Neural progenitor cell (in vitro differentiated cells): ENCODE measurements around the gene BCAN. TPM values are rescaled to one million over a fixed set of nuclear protein-coding genes. Genes with fewer than 3 reads are reported as not detected.

Experiments used
- DNase-seq: peaks from one replicate; pipeline ENCODE4 v3.0.0-alpha.2; 2016; ENCODE audit warnings: low spot score
- H2AFZ ChIP-seq: fragments of 200-600 bp; sonication (generic); replicated peaks from 2 replicates; pipeline ENCODE4 v1.6.1; 2016; ENCODE audit warnings: antibody characterized with exemption
- H3F3A ChIP-seq: fragments of 200-600 bp; sonication (generic); 2 replicates; pipeline ENCODE4 v1.6.1; 2016; ENCODE audit warnings: antibody characterized with exemption, low read depth
- H3K27ac ChIP-seq: fragments of 200-600 bp; sonication (generic); 2 replicates; pipeline ENCODE4 v1.5.1; 2016; ENCODE audit warnings: mild to moderate bottlenecking
- H3K27me3 ChIP-seq: fragments of 200-600 bp; sonication (generic); 2 replicates; pipeline ENCODE4 v1.6.1; 2016; ENCODE audit warnings: mild to moderate bottlenecking, moderate library complexity
- H3K36me3 ChIP-seq: fragments of 200-600 bp; sonication (generic); 2 replicates; pipeline ENCODE4 v1.5.1; 2016
- H3K4me1 ChIP-seq: fragments of 200-600 bp; sonication (generic); 2 replicates; pipeline ENCODE4 v1.6.1; 2016; ENCODE audit warnings: mixed run types
- H3K4me2 ChIP-seq: fragments of 200-600 bp; sonication (generic); 2 replicates; pipeline ENCODE4 v1.6.1; 2016
- H3K4me3 ChIP-seq: fragments of 200-600 bp; sonication (generic); 2 replicates; pipeline ENCODE4 v1.5.1; 2016
- H3K79me2 ChIP-seq: fragments of 200-600 bp; sonication (generic); 2 replicates; pipeline ENCODE4 v1.6.1; 2016; ENCODE audit warnings: low read depth
- H3K9ac ChIP-seq: fragments of 200-600 bp; sonication (generic); 2 replicates; pipeline ENCODE4 v1.6.1; 2016
- H3K9me3 ChIP-seq: fragments of 200-600 bp; sonication (generic); 2 replicates; pipeline ENCODE4 v1.5.1; 2016; ENCODE audit warnings: low read depth
- H4K20me1 ChIP-seq: fragments of 200-600 bp; sonication (generic); 2 replicates; pipeline ENCODE4 v1.6.1; 2016; ENCODE audit warnings: low read depth
- H3K27ac Mint-ChIP-seq: 3 replicates; pipeline ENCODE4 v1.8.0; 2021; ENCODE audit warnings: mixed read lengths
- H3K27me3 Mint-ChIP-seq: 2 replicates; pipeline ENCODE4 v1.8.0; 2022; ENCODE audit warnings: low read depth, mild to moderate bottlenecking, inconsistent platforms, moderate library complexity, mixed read lengths; ENCODE audit not compliant: insufficient read depth
- H3K36me3 Mint-ChIP-seq: 3 replicates; pipeline ENCODE4 v1.8.0; 2021; ENCODE audit warnings: mixed read lengths
- H3K4me1 Mint-ChIP-seq: 3 replicates; pipeline ENCODE4 v1.8.0; 2021; ENCODE audit warnings: mixed read lengths
- H3K4me3 Mint-ChIP-seq: 3 replicates; pipeline ENCODE4 v1.8.0; 2021; ENCODE audit warnings: mild to moderate bottlenecking, moderate library complexity, mixed read lengths
- H3K9me3 Mint-ChIP-seq: 3 replicates; pipeline ENCODE4 v1.8.0; 2020; ENCODE audit warnings: mixed read lengths
- EZH2 ChIP-seq: fragments of 200-600 bp; sonication (generic); IDR thresholded peaks from 2 replicates; pipeline ENCODE4 v1.6.1; 2017; ENCODE audit warnings: antibody characterized with exemption, mild to moderate bottlenecking, moderate library complexity
- EZH2phosphoT487 ChIP-seq: fragments of 200-600 bp; sonication (generic); IDR thresholded peaks from 2 replicates; pipeline ENCODE4 v1.6.1; 2017; ENCODE audit warnings: antibody characterized with exemption
- total RNA-seq: library from RNA; depleted of rRNA; stranded (reverse); fragments of >200 nt; gene quantifications from 2 replicates; pipeline ENCODE4 v1.2.3, GENCODE V29; 2015; ENCODE audit warnings: low replicate concordance
- TF ChIP-seq, protein P1 (sequence below): fragments of 200-600 bp; sonication (generic); IDR thresholded peaks from 2 replicates; pipeline ENCODE4 v1.5.1; 2017; ENCODE audit warnings: antibody characterized with exemption, mild to moderate bottlenecking

Gene BCAN
- total RNA-seq, 1 donor from 2014 or later = not detected

GRCh38 chr1:156593661-156593989 is 48.3 kb upstream of the BCAN start:
- peaks cover 5% of the 10 kb centered on the region for H3K27me3 Mint-ChIP-seq
- Histone ChIP-seq H3K4me3 (no peak overlapping the region), H4K20me1 (no peaks in the 10 kb centered on the region), H3K27me3 (no peaks in the 10 kb centered on the region), H3F3A (peaks cover 39% of the 10 kb centered on the region), H3K36me3 (no peaks in the 10 kb centered on the region), H3K9me3 (no peaks in the 10 kb centered on the region), H3K4me2 (no peak overlapping the region), H3K4me1 (peaks cover 5% of the 10 kb centered on the region), H3K9ac (no peak overlapping the region), H3K27ac (no peak overlapping the region), H3K79me2 (peaks cover 5% of the 10 kb centered on the region), H2AFZ (no peak overlapping the region)
- TF ChIP-seq EZH2phosphoT487 = no peak
- TF ChIP-seq, protein P1, sequence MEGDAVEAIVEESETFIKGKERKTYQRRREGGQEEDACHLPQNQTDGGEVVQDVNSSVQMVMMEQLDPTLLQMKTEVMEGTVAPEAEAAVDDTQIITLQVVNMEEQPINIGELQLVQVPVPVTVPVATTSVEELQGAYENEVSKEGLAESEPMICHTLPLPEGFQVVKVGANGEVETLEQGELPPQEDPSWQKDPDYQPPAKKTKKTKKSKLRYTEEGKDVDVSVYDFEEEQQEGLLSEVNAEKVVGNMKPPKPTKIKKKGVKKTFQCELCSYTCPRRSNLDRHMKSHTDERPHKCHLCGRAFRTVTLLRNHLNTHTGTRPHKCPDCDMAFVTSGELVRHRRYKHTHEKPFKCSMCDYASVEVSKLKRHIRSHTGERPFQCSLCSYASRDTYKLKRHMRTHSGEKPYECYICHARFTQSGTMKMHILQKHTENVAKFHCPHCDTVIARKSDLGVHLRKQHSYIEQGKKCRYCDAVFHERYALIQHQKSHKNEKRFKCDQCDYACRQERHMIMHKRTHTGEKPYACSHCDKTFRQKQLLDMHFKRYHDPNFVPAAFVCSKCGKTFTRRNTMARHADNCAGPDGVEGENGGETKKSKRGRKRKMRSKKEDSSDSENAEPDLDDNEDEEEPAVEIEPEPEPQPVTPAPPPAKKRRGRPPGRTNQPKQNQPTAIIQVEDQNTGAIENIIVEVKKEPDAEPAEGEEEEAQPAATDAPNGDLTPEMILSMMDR = no peak
- no peak overlapping the region for H3K4me3 Mint-ChIP-seq
- H3K4me1 Mint-ChIP-seq = peaks cover 28% of the 10 kb centered on the region
- H3K9me3 Mint-ChIP-seq = no peaks in the 10 kb centered on the region
- DNase-seq = no peak
- H3K36me3 Mint-ChIP-seq = peaks cover 13% of the 10 kb centered on the region
- no peak overlapping the region for H3K27ac Mint-ChIP-seq

DNA sequence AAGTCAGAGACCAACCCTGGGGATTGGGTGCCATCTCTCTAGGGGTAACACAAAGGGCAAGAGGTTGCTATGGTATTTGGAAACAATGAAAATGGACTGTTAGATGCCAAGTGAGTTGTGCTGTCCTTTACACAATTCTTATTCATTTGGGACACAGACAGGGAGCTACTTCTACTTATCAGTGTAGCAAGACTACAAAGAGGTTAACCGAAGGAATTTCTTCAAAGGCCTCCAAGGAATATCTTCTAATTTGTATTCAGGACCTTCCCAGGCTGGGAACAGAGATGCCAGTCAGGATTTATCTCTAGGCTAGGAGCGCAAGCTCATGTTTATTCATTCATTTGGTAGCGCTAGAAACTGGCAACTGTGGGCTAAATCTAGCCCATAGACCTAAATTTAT is 47.7 kb upstream of the BCAN start:
- H3K4me1 Mint-ChIP-seq = peaks cover 28% of the 10 kb centered on the region
- Histone ChIP-seq H3K9ac (no peak overlapping the region), H2AFZ (no peak overlapping the region), H4K20me1 (no peaks in the 10 kb centered on the region), H3K4me3 (no peak overlapping the region), H3K36me3 (no peaks in the 10 kb centered on the region), H3K27me3 (no peaks in the 10 kb centered on the region), H3K79me2 (peaks cover 11% of the 10 kb centered on the region), H3K27ac (no peak overlapping the region), H3K4me2 (no peak overlapping the region), H3K4me1 (peaks cover 5% of the 10 kb centered on the region), H3K9me3 (no peaks in the 10 kb centered on the region), H3F3A (peaks cover 39% of the 10 kb centered on the region)
- H3K4me3 Mint-ChIP-seq = peak overlapping the region; percentile 11
- H3K9me3 Mint-ChIP-seq = no peaks in the 10 kb centered on the region
- TF ChIP-seq EZH2 = no peak
- TF ChIP-seq, protein P1 = no peak
- no peak for TF ChIP-seq EZH2phosphoT487
- peaks cover 13% of the 10 kb centered on the region for H3K36me3 Mint-ChIP-seq
- peaks cover 5% of the 10 kb centered on the region for H3K27me3 Mint-ChIP-seq
- peak overlapping the region; percentile 74 for H3K27ac Mint-ChIP-seq
- no peak for DNase-seq

GRCh38 chr1:156595016-156595415 is 46.9 kb upstream of the BCAN start:
- no peak overlapping the region for H3K9ac ChIP-seq
- H3K27ac ChIP-seq = no peak overlapping the region
- no peak overlapping the region for H3K4me3 ChIP-seq
- no peaks in the 10 kb centered on the region for H3K9me3 ChIP-seq
- TF ChIP-seq EZH2phosphoT487 = no peak
- no peak for TF ChIP-seq EZH2
- TF ChIP-seq, protein P1 = no peak
- H3K4me2 ChIP-seq = no peak overlapping the region
- Mint-ChIP-seq H3K9me3 (no peaks in the 10 kb centered on the region), H3K27ac (no peak overlapping the region), H3K4me3 (peak overlapping the region; percentile 13), H3K36me3 (peaks cover 13% of the 10 kb centered on the region), H3K27me3 (peaks cover 5% of the 10 kb centered on the region), H3K4me1 (peaks cover 28% of the 10 kb centered on the region)
- peaks cover 39% of the 10 kb centered on the region for H3F3A ChIP-seq
- H3K4me1 ChIP-seq = peaks cover 5% of the 10 kb centered on the region
- no peaks in the 10 kb centered on the region for H3K36me3 ChIP-seq
- no peak overlapping the region for H2AFZ ChIP-seq
- no peaks in the 10 kb centered on the region for H4K20me1 ChIP-seq
- peaks cover 19% of the 10 kb centered on the region for H3K79me2 ChIP-seq
- H3K27me3 ChIP-seq = no peaks in the 10 kb centered on the region
- DNase-seq = no peak

DNA sequence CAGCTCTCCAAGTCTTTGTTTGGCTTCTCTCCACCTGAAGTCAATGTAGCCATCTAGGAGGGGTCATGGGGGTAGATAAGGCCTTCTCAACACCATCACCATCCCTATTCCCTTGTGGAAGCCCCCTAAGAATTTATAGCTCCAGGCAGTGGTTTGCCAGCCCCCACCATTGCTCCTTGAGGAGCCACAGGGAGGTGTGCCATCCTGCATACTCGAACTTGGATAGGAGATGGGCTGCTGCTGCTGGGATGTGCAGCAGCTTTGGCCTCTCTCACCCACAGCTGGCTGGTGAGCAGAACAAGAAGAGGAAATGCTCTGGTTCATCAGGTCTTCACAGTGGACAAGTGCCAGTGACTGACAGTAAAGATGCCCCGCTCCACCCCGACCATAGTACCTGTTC is 45.5 kb upstream of the BCAN start:
- no peaks in the 10 kb centered on the region for H3K9me3 ChIP-seq
- peaks cover 32% of the 10 kb centered on the region for H3K79me2 ChIP-seq
- H3K36me3 ChIP-seq = no peaks in the 10 kb centered on the region
- peaks cover 36% of the 10 kb centered on the region for H3F3A ChIP-seq
- H3K4me3 Mint-ChIP-seq = no peak overlapping the region
- H2AFZ ChIP-seq = no peak overlapping the region
- no peak for DNase-seq
- H3K36me3 Mint-ChIP-seq = peaks cover 13% of the 10 kb centered on the region
- H3K4me3 ChIP-seq = no peak overlapping the region
- no peak overlapping the region for H3K4me2 ChIP-seq
- peaks cover 11% of the 10 kb centered on the region for H3K4me1 ChIP-seq
- no peaks in the 10 kb centered on the region for H3K9me3 Mint-ChIP-seq
- H3K27me3 ChIP-seq = no peaks in the 10 kb centered on the region
- peaks cover 2% of the 10 kb centered on the region for H3K27me3 Mint-ChIP-seq
- no peak overlapping the region for H3K27ac ChIP-seq
- no peak for TF ChIP-seq EZH2phosphoT487
- H4K20me1 ChIP-seq = no peaks in the 10 kb centered on the region
- no peak overlapping the region for H3K9ac ChIP-seq
- peaks cover 31% of the 10 kb centered on the region for H3K4me1 Mint-ChIP-seq
- no peak overlapping the region for H3K27ac Mint-ChIP-seq
